Embryonic facial prominence (tissue), 1 donor: ENCODE measurements around the gene KCNB1.
A peak's percentile ranks its signal among the peaks of the same experiment; 100 is the strongest.

Experiments
- DNase-seq: peaks from one replicate; pipeline ENCODE4 v3.0.0-alpha.2; 2016; ENCODE audit errors: extremely low spot score

The KCNB1 gene

GRCh38 chr20:49482621-49483017 lies at the start of gene KCNB1:
Gene KCNB1 (minus strand): TSS chr20:49482668. CDS start chr20:49482480, 188 bp downstream.
- peak; percentile 11 for DNase-seq

- DNase-seq, result no peak
These were observed 47.0 kb upstream of the KCNB1 start for GRCh38 chr20:49529470-49529869.

- DNase-seq, result no peak
These were observed 44.1 kb upstream of the KCNB1 start for GRCh38 chr20:49526568-49526967.

GRCh38 chr20:49526056-49526455 lies 43.6 kb upstream of the KCNB1 start:
- no peak for DNase-seq

- no peak for DNase-seq
These were observed 41.4 kb upstream of the KCNB1 start for GRCh38 chr20:49523767-49524360.

GRCh38 chr20:49521356-49521755 lies 38.9 kb upstream of the KCNB1 start:
- DNase-seq, result no peak

- DNase-seq, result no peak
These were observed 37.4 kb upstream of the KCNB1 start for GRCh38 chr20:49519777-49520359.

GRCh38 chr20:49519212-49519712 lies 36.8 kb upstream of the KCNB1 start:
- DNase-seq, result no peak

GRCh38 chr20:49518576-49518975 lies 36.1 kb upstream of the KCNB1 start:
- DNase-seq, result no peak

GRCh38 chr20:49517805-49518100 lies 35.3 kb upstream of the KCNB1 start:
- DNase-seq, result no peak

- DNase-seq, result no peak
These were observed 34.7 kb upstream of the KCNB1 start for GRCh38 chr20:49516916-49517804.

- no peak for DNase-seq
These were observed 33.1 kb upstream of the KCNB1 start for GRCh38 chr20:49515586-49515985.

- DNase-seq, result no peak
These were observed 31.0 kb upstream of the KCNB1 start for GRCh38 chr20:49513517-49513916.

GRCh38 chr20:49513009-49513408 lies 30.5 kb upstream of the KCNB1 start:
- DNase-seq, result no peak

- DNase-seq, result no peak
These were observed 29.5 kb upstream of the KCNB1 start for GRCh38 chr20:49511788-49512525.

GRCh38 chr20:49510562-49511122 lies 28.2 kb upstream of the KCNB1 start:
- no peak for DNase-seq

GRCh38 chr20:49508435-49509199 lies 26.1 kb upstream of the KCNB1 start:
- peak; percentile 51 for DNase-seq

GRCh38 chr20:49507741-49508434 lies 25.4 kb upstream of the KCNB1 start:
- no peak for DNase-seq

- DNase-seq, result no peak
These were observed 23.1 kb upstream of the KCNB1 start for GRCh38 chr20:49505518-49505917.

GRCh38 chr20:49503176-49503575 lies 20.7 kb upstream of the KCNB1 start:
- no peak for DNase-seq
